Body of pancreas (tissue), 4 donors: ENCODE measurements around the gene ZNF124. TPM values are rescaled to one million over a fixed set of nuclear protein-coding genes. Genes with fewer than 3 reads are reported as not detected.

Source experiments
- ATAC-seq: fragments of 150-250 bp; one replicate; pipeline ENCODE4 v1.9.1; 2016
- DNase-seq, 4 donors: peaks; one replicate each; pipeline ENCODE4 v3.0.0-alpha.2; 2019
- H3K27ac ChIP-seq, 4 donors: fragments of 200-600 bp; sonication (generic); 1 replicate in 3 of 4; 2 replicates in 1 of 4; pipeline versions ENCODE4 v1.5.1 to v1.6.1; 2016 to 2019; ENCODE audit warnings: mild to moderate bottlenecking in 1 of 4, mixed read lengths in 1 of 4, moderate library complexity in 1 of 4
- H3K27me3 ChIP-seq, 2 donors: fragments of 200-600 bp; sonication (generic); one replicate each; pipeline ENCODE4 v1.6.0; 2016; ENCODE audit warnings: mild to moderate bottlenecking in 1 of 2
- H3K36me3 ChIP-seq, 2 donors: fragments of 200-600 bp; sonication (generic); replicated peaks in 1 of 2; 2 replicates each; pipeline ENCODE4 v1.5.1; 2016; ENCODE audit warnings: low read depth in 2 of 2; ENCODE audit not compliant: insufficient read depth in 1 of 2
- H3K4me1 ChIP-seq: fragments of 200-600 bp; sonication (generic); one replicate; pipeline ENCODE4 v1.6.0; 2016
- H3K4me3 ChIP-seq, 2 donors: fragments of 200-600 bp; sonication (generic); 1 replicate in 1 of 2; 2 replicates in 1 of 2; pipeline ENCODE4 v1.5.1; 2016 to 2019
- H3K9me3 ChIP-seq, 3 donors: fragments of 200-600 bp; sonication (generic); 1 replicate in 2 of 3; 2 replicates in 1 of 3; pipeline ENCODE4 v1.5.1; 2016
- CTCF ChIP-seq, 7 experiments: fragments of 450-650 bp in 4 of 7; fragments of 200-600 bp in 3 of 7; sonication (generic) in 3 of 7; IDR thresholded peaks; one replicate each; pipeline ENCODE4 v1.5.1; 2016 to 2019; ENCODE audit warnings: antibody characterized with exemption in 7 of 7
- POLR2A ChIP-seq, 3 donors: fragments of 450-650 bp; IDR thresholded peaks; one replicate each; pipeline ENCODE4 v1.6.1; 2016; ENCODE audit warnings: antibody characterized with exemption in 3 of 3, mild to moderate bottlenecking in 2 of 3
- WGBS, 2 donors: methylation state at CpG; one replicate each; pipeline ENCODE4 v1.1.5; 2017; 5-methylcytosine and 5-hydroxymethylcytosine counted together
- intact Hi-C: fragments of 100-400 bp; cut with DNase I; formaldehyde crosslinking; loops from one replicate; pipeline ENCODE4 v1.15.1; 2023
- total RNA-seq, 2 donors: library from RNA; depleted of rRNA; stranded (reverse); fragments of >200 nt; gene quantifications; one replicate each; pipeline ENCODE4 v1.1.0, GENCODE V29; 2016

Gene ZNF124
- total RNA-seq, 2 donors from 2014 or later, result 20.8 to 32.4 TPM

GRCh38 chr1:247115141-247115510, 56.7 kb downstream of the ZNF124 start:
- no peak overlapping the region for H3K27ac ChIP-seq
- no peaks in the 10 kb centered on the region for H3K27me3 ChIP-seq
- H3K36me3 ChIP-seq, result no peaks in the 10 kb centered on the region
- peaks cover 29% of the 10 kb centered on the region for H3K4me1 ChIP-seq
- TF ChIP-seq CTCF (IDR thresholded peaks at IDR 0.05), result no peak
- DNase-seq (no peak), ATAC-seq (no peak)
- 63 to 76% methylated on average over 7 of the region's 7 CpGs for WGBS, 2 donors
- H3K9me3 ChIP-seq, result no peaks in the 10 kb centered on the region
- intact Hi-C loops, result no loop called here
- H3K4me3 ChIP-seq, result no peak overlapping the region

GRCh38 chr1:247114351-247115140, 57.3 kb downstream of the ZNF124 start:
- 90 to 91% methylated on average over 12 to 13 of the region's 13 CpGs for WGBS, 2 donors

GRCh38 chr1:247113733-247114271, 58.0 kb downstream of the ZNF124 start:
- H3K4me1 ChIP-seq, result peaks cover 29% of the 10 kb centered on the region
- peak overlapping the region in 2 of 4 donors; percentile 80 to 90 for H3K27ac ChIP-seq
- ATAC-seq (no peak), DNase-seq (no peak)
- WGBS, 2 donors, result 92 to 93% methylated on average over 4 to 5 of the region's 5 CpGs
- TF ChIP-seq CTCF (IDR thresholded peaks at IDR 0.05) (no peak), POLR2A (IDR thresholded peaks at IDR 0.05) (no peak)
- H3K4me3 ChIP-seq, result no peak overlapping the region
- H3K9me3 ChIP-seq, result no peaks in the 10 kb centered on the region
- H3K27me3 ChIP-seq, result no peaks in the 10 kb centered on the region
- intact Hi-C loops, result no loop called here
- H3K36me3 ChIP-seq, result no peaks in the 10 kb centered on the region

More at GRCh38 chr1:247114351-247115140, 57.3 kb downstream of the ZNF124 start:
- intact Hi-C loops, result no loop called here
- Histone ChIP-seq H3K27ac (no peak overlapping the region), H3K9me3 (no peaks in the 10 kb centered on the region), H3K4me3 (no peak overlapping the region), H3K4me1 (peaks cover 29% of the 10 kb centered on the region), H3K27me3 (no peaks in the 10 kb centered on the region), H3K36me3 (no peaks in the 10 kb centered on the region)
- TF ChIP-seq POLR2A (IDR thresholded peaks at IDR 0.05) (no peak), CTCF (IDR thresholded peaks at IDR 0.05) (no peak)
- ATAC-seq (no peak), DNase-seq (no peak)

- 42 to 47% methylated on average over 2 to 5 of the region's 5 CpGs for WGBS, 2 donors
- no peaks in the 10 kb centered on the region for H3K27me3 ChIP-seq
- H3K4me1 ChIP-seq, result peaks cover 29% of the 10 kb centered on the region
- peak overlapping the region; percentile 17 to 90 (median 75) for H3K27ac ChIP-seq
- H3K36me3 ChIP-seq, result no peaks in the 10 kb centered on the region
- intact Hi-C loops, result no loop called here
- DNase-seq, result peak; percentile 57 to 80 (median 74)
- no peak overlapping the region for H3K4me3 ChIP-seq
- ATAC-seq, result peak; percentile 52
- TF ChIP-seq POLR2A (IDR thresholded peaks at IDR 0.05), result peak in 2 of 3 donors; percentile 21 to 27
- no peak for TF ChIP-seq CTCF (IDR thresholded peaks at IDR 0.05)
- no peaks in the 10 kb centered on the region for H3K9me3 ChIP-seq
Observed at GRCh38 chr1:247113094-247113497, 58.7 kb downstream of the ZNF124 start.

- 38 to 48% methylated on average over 6 to 9 of the region's 9 CpGs for WGBS, 2 donors
- Histone ChIP-seq H3K4me1 (peaks cover 29% of the 10 kb centered on the region), H3K27ac (peak overlapping the region; percentile 70 to 90 (median 81)), H3K9me3 (no peaks in the 10 kb centered on the region), H3K36me3 (no peaks in the 10 kb centered on the region), H3K27me3 (no peaks in the 10 kb centered on the region), H3K4me3 (no peak overlapping the region)
- no peak for TF ChIP-seq POLR2A (IDR thresholded peaks at IDR 0.05)
- TF ChIP-seq CTCF (IDR thresholded peaks at IDR 0.05), result no peak
- ATAC-seq (no peak), DNase-seq (peak in 1 of 4 donors; percentile 41)
- intact Hi-C loops, result no loop called here
Observed at GRCh38 chr1:247112479-247112781, 59.4 kb downstream of the ZNF124 start.
